Ectodermal cell (in vitro differentiated cells): ENCODE data around the gene ASTN2.

Source experiments
- H3K27ac ChIP-seq: 2 replicates; pipeline ENCODE4 v1.7.0; 2013; ENCODE audit warnings: mild to moderate bottlenecking, low read depth, low read length; ENCODE audit not compliant: insufficient read depth, poor library complexity, severe bottlenecking
- H3K27me3 ChIP-seq: 2 replicates; pipeline ENCODE4 v1.7.0; 2013; ENCODE audit warnings: mild to moderate bottlenecking, low read length; ENCODE audit not compliant: insufficient read depth, control insufficient read depth, poor library complexity, severe bottlenecking
- H3K36me3 ChIP-seq: one replicate; pipeline ENCODE4 v1.7.0; 2013; ENCODE audit warnings: low read length; ENCODE audit not compliant: control insufficient read depth, insufficient read depth
- H3K4me1 ChIP-seq: one replicate; pipeline ENCODE4 v1.7.0; 2013; ENCODE audit warnings: low read length; ENCODE audit not compliant: control insufficient read depth, insufficient read depth
- H3K4me3 ChIP-seq: 2 replicates; pipeline ENCODE4 v1.7.0; 2013; ENCODE audit warnings: low read depth, low read length, control low read depth; ENCODE audit not compliant: insufficient read depth
- H3K9me3 ChIP-seq: 2 replicates; pipeline ENCODE4 v1.7.0; 2013; ENCODE audit warnings: mild to moderate bottlenecking, low read length, moderate library complexity; ENCODE audit not compliant: control insufficient read depth
- WGBS, 2 experiments: methylation state at CpG; one replicate each; pipeline ENCODE4 v1.1.7; 2013; ENCODE audit warnings: missing lambda C conversion rate in 2 of 2; 5-methylcytosine and 5-hydroxymethylcytosine counted together

The ASTN2 gene

GRCh38 chr9:116979456-116979855, 435.4 kb downstream of the ASTN2 start:
- H3K27me3 ChIP-seq: no peaks in the 10 kb centered on the region
- H3K4me1 ChIP-seq: no peaks in the 10 kb centered on the region
- no peak overlapping the region for H3K4me3 ChIP-seq
- H3K9me3 ChIP-seq: no peaks in the 10 kb centered on the region
- WGBS, 2 experiments: 75% methylated on average over 1 to 2 of the region's 2 CpGs
- no peaks in the 10 kb centered on the region for H3K36me3 ChIP-seq
- no peak overlapping the region for H3K27ac ChIP-seq

GRCh38 chr9:116978155-116978554, 436.7 kb downstream of the ASTN2 start:
- H3K4me1 ChIP-seq: no peaks in the 10 kb centered on the region
- 83 to 97% methylated on average over 2 of the region's 2 CpGs for whole genome bisulfite sequencing, 2 experiments
- H3K27me3 ChIP-seq: no peaks in the 10 kb centered on the region
- no peak overlapping the region for H3K27ac ChIP-seq
- H3K9me3 ChIP-seq: no peaks in the 10 kb centered on the region
- no peak overlapping the region for H3K4me3 ChIP-seq
- H3K36me3 ChIP-seq: no peaks in the 10 kb centered on the region

- no peaks in the 10 kb centered on the region for H3K9me3 ChIP-seq
- WGBS, 2 experiments: 87 to 89% methylated on average over 4 of the region's 4 CpGs
These were observed 439.7 kb downstream of the ASTN2 start for GRCh38 chr9:116975126-116975525.

GRCh38 chr9:116966199-116966598, 448.7 kb downstream of the ASTN2 start:
- H3K27ac ChIP-seq: no peak overlapping the region
- H3K4me3 ChIP-seq: no peak overlapping the region
- no peaks in the 10 kb centered on the region for H3K27me3 ChIP-seq
- no peaks in the 10 kb centered on the region for H3K36me3 ChIP-seq
- no peaks in the 10 kb centered on the region for H3K4me1 ChIP-seq
- no peaks in the 10 kb centered on the region for H3K9me3 ChIP-seq

More at GRCh38 chr9:116975126-116975525, 439.7 kb downstream of the ASTN2 start:
- H3K4me3 ChIP-seq: no peak overlapping the region
- H3K27me3 ChIP-seq: no peaks in the 10 kb centered on the region
- no peaks in the 10 kb centered on the region for H3K4me1 ChIP-seq
- no peak overlapping the region for H3K27ac ChIP-seq
- H3K36me3 ChIP-seq: no peaks in the 10 kb centered on the region

- H3K4me3 ChIP-seq: no peak overlapping the region
- no peaks in the 10 kb centered on the region for H3K36me3 ChIP-seq
- WGBS, 2 experiments: 90 to 92% methylated on average over 11 of the region's 11 CpGs
- H3K27me3 ChIP-seq: no peaks in the 10 kb centered on the region
- H3K27ac ChIP-seq: no peak overlapping the region
- no peaks in the 10 kb centered on the region for H3K9me3 ChIP-seq
- H3K4me1 ChIP-seq: no peaks in the 10 kb centered on the region
These were observed 450.6 kb downstream of the ASTN2 start for GRCh38 chr9:116964258-116964657.

- Histone ChIP-seq H3K36me3 (no peaks in the 10 kb centered on the region), H3K9me3 (no peaks in the 10 kb centered on the region), H3K4me1 (no peaks in the 10 kb centered on the region), H3K4me3 (no peak overlapping the region), H3K27ac (no peak overlapping the region), H3K27me3 (no peaks in the 10 kb centered on the region)
- 79 to 84% methylated on average over 16 of the region's 16 CpGs for WGBS, 2 experiments
These were observed 455.0 kb downstream of the ASTN2 start for GRCh38 chr9:116959809-116960208.

GRCh38 chr9:116958881-116959280, 456.0 kb downstream of the ASTN2 start:
- H3K9me3 ChIP-seq: no peaks in the 10 kb centered on the region
- no peak overlapping the region for H3K27ac ChIP-seq
- no peaks in the 10 kb centered on the region for H3K36me3 ChIP-seq
- H3K4me1 ChIP-seq: no peaks in the 10 kb centered on the region
- no peak overlapping the region for H3K4me3 ChIP-seq
- WGBS, 2 experiments: 92 to 93% methylated on average over 5 of the region's 5 CpGs
- H3K27me3 ChIP-seq: no peaks in the 10 kb centered on the region

- Histone ChIP-seq H3K4me1 (no peaks in the 10 kb centered on the region), H3K4me3 (no peak overlapping the region), H3K27ac (no peak overlapping the region), H3K27me3 (no peaks in the 10 kb centered on the region), H3K9me3 (no peaks in the 10 kb centered on the region), H3K36me3 (no peaks in the 10 kb centered on the region)
- 89 to 94% methylated on average over 2 of the region's 2 CpGs for WGBS, 2 experiments
These were observed 460.1 kb downstream of the ASTN2 start for GRCh38 chr9:116954731-116955130.

GRCh38 chr9:116953271-116953670, 461.6 kb downstream of the ASTN2 start:
- no peaks in the 10 kb centered on the region for H3K36me3 ChIP-seq
- WGBS, 2 experiments: 78 to 86% methylated on average over 1 of the region's 1 CpG
- no peaks in the 10 kb centered on the region for H3K27me3 ChIP-seq
- no peaks in the 10 kb centered on the region for H3K9me3 ChIP-seq
- no peak overlapping the region for H3K4me3 ChIP-seq
- no peaks in the 10 kb centered on the region for H3K4me1 ChIP-seq
- H3K27ac ChIP-seq: no peak overlapping the region

- 93 to 95% methylated on average over 7 of the region's 7 CpGs for WGBS, 2 experiments
- H3K4me3 ChIP-seq: no peak overlapping the region
- no peaks in the 10 kb centered on the region for H3K36me3 ChIP-seq
- H3K27me3 ChIP-seq: no peaks in the 10 kb centered on the region
- H3K9me3 ChIP-seq: no peaks in the 10 kb centered on the region
- H3K4me1 ChIP-seq: no peaks in the 10 kb centered on the region
- no peak overlapping the region for H3K27ac ChIP-seq
These were observed 462.4 kb downstream of the ASTN2 start for GRCh38 chr9:116952436-116952810.
